K562 (cell line): ENCODE results near the gene IPO11.

Experiments
- ATF7 ChIP-seq: fragments of 450-650 bp; IDR thresholded peaks from 2 replicates; pipeline ENCODE4 v1.7.1; 2014; ENCODE audit warnings: mild to moderate bottlenecking, moderate library complexity
- BHLHE40 ChIP-seq: IDR thresholded peaks from 2 replicates; pipeline ENCODE4 v1.6.1; 2011; ENCODE audit warnings: low read length, improper control_type of control experiment
- CEBPB ChIP-seq: fragments of 450-650 bp; IDR thresholded peaks from 2 replicates; pipeline ENCODE4 v1.6.1; 2016; ENCODE audit warnings: missing genetic modification characterization, missing compliant biosample characterization
- CTBP1 ChIP-seq: fragments of 450-650 bp; IDR thresholded peaks from 2 replicates; pipeline ENCODE4 v1.6.1; 2016; ENCODE audit warnings: borderline replicate concordance
- FOXK2 ChIP-seq, 2 experiments: fragments of 450-650 bp; IDR thresholded peaks in 1 of 2; conservative IDR thresholded peaks in 1 of 2; 2 replicates each; pipeline ENCODE4 v1.6.1; 2016; ENCODE audit warnings: low read depth in 2 of 2, mild to moderate bottlenecking in 1 of 2
- LCOR ChIP-seq: sonication (generic); formaldehyde crosslinking; IDR thresholded peaks from 2 replicates; pipeline ENCODE4 v1.8.0; 2022; ENCODE audit warnings: mild to moderate bottlenecking, missing genetic modification reagents
- NCOR1 ChIP-seq: fragments of 450-650 bp; IDR thresholded peaks from 2 replicates; pipeline ENCODE4 v1.6.1; 2016; ENCODE audit warnings: mild to moderate bottlenecking, moderate library complexity
- POLR2A ChIP-seq: fragments of 450-650 bp; conservative IDR thresholded peaks from 2 replicates; pipeline ENCODE4 v1.6.1; 2016
- SMAD4 ChIP-seq: fragments of 250-450 bp; sonication (Bioruptor Pico); conservative IDR thresholded peaks from 2 replicates; pipeline ENCODE4 v1.8.0; 2021; ENCODE audit warnings: inconsistent platforms, mild to moderate bottlenecking, moderate library complexity
- U2AF1 ChIP-seq: fragments of 200-400 bp; formaldehyde crosslinking; optimal IDR thresholded peaks from 2 replicates; pipeline ENCODE3; 2017; ENCODE audit warnings: mild to moderate bottlenecking, low read depth, low read length, moderate library complexity
- ZNF274 ChIP-seq: IDR thresholded peaks from 2 replicates; pipeline ENCODE4 v1.6.1; 2011; ENCODE audit warnings: low read depth, mild to moderate bottlenecking, low read length, moderate library complexity, borderline replicate concordance
- TF ChIP-seq, protein P1 (sequence below): fragments of 250-450 bp; sonication (Bioruptor Pico); IDR thresholded peaks from 2 replicates; pipeline ENCODE4 v1.4.0; 2020; ENCODE audit warnings: mild to moderate bottlenecking, moderate library complexity
- TF ChIP-seq, protein P2 (sequence below): sonication (generic); formaldehyde crosslinking; IDR thresholded peaks from 2 replicates; pipeline ENCODE4 v1.8.1; 2023; ENCODE audit warnings: mild to moderate bottlenecking, missing genetic modification reagents

GRCh38 chr5:62534461-62535236 lies 122.1 kb downstream of the IPO11 start:
- TF ChIP-seq LCOR (CRISPR knock-in tag) = no peak
- no peak for TF ChIP-seq ATF7
- no peak for TF ChIP-seq SMAD4 (CRISPR knock-in tag)
- TF ChIP-seq POLR2A = no peak
- TF ChIP-seq CEBPB (tag) = no peak
- TF ChIP-seq, protein P1, sequence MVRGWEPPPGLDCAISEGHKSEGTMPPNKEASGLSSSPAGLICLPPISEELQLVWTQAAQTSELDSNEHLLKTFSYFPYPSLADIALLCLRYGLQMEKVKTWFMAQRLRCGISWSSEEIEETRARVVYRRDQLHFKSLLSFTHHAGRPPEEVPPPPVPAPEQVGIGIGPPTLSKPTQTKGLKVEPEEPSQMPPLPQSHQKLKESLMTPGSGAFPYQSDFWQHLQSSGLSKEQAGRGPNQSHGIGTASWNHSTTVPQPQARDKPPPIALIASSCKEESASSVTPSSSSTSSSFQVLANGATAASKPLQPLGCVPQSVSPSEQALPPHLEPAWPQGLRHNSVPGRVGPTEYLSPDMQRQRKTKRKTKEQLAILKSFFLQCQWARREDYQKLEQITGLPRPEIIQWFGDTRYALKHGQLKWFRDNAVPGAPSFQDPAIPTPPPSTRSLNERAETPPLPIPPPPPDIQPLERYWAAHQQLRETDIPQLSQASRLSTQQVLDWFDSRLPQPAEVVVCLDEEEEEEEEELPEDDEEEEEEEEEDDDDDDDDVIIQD (CRISPR knock-in tag) = no peak
- no peak for TF ChIP-seq ZNF274
- no peak for TF ChIP-seq U2AF1
- TF ChIP-seq FOXK2 (conservative IDR thresholded peaks at IDR 0.05 in 1 of 2, IDR thresholded peaks at IDR 0.05 in 1 of 2; ENCODE audit: low read depth in 2 of 2) = no peak
- TF ChIP-seq NCOR1 = no peak
- no peak for TF ChIP-seq BHLHE40
- TF ChIP-seq, protein P2, sequence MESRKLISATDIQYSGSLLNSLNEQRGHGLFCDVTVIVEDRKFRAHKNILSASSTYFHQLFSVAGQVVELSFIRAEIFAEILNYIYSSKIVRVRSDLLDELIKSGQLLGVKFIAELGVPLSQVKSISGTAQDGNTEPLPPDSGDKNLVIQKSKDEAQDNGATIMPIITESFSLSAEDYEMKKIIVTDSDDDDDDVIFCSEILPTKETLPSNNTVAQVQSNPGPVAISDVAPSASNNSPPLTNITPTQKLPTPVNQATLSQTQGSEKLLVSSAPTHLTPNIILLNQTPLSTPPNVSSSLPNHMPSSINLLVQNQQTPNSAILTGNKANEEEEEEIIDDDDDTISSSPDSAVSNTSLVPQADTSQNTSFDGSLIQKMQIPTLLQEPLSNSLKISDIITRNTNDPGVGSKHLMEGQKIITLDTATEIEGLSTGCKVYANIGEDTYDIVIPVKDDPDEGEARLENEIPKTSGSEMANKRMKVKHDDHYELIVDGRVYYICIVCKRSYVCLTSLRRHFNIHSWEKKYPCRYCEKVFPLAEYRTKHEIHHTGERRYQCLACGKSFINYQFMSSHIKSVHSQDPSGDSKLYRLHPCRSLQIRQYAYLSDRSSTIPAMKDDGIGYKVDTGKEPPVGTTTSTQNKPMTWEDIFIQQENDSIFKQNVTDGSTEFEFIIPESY (CRISPR knock-in tag) = no peak
- no peak for TF ChIP-seq CTBP1
